GM20000 (cell line): ENCODE data around the gene ZMYM4.

Experiments used
- DNase-seq: peaks from one replicate; pipeline ENCODE4 v3.0.0; 2012; ENCODE audit warnings: low spot score
- CTCF ChIP-seq: IDR thresholded peaks from 2 replicates; pipeline ENCODE4 v1.5.1; 2012; ENCODE audit warnings: mild to moderate bottlenecking, control low read depth; ENCODE audit errors: extremely low read depth, missing control alignments

ZMYM4 gene

DNA sequence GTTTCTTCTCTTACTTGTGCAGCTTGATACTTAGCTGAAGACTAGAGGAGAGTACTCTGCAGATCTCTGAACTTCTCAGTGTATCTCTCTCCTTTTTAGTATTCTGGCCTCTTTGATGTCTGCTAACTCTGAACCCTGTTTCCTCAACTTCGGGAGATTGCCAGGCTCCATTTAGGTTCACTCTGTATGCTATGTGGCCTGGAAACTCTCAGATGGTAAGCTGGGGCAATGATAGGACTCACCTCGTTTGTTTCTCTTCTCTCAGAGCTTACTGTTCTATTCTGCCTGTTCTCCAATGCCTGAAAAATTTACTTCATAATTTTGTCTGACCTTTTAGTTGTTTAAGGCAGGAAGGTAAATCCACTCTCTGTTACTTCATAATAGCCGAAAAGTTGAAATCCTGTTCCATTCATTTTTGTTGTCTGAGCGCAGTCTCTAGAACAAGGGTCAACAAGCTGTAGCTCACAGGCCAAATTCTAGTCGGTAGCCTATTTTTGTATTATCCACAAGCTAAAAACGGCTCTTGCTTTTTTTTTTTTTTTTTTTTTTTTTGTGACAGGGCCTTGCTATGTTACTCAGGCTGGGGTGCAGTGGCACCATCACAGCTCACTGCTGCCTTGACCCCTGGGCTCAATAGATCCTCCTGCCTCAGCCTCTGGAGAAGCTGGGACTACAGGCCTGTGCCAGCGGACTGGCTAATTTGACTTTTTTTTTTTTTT, 33.3 kb downstream of the ZMYM4 start:
- no peak for TF ChIP-seq CTCF
- DNase-seq, result no peak

- DNase-seq, result no peak
- no peak for TF ChIP-seq CTCF
These were observed 36.9 kb downstream of the ZMYM4 start for GRCh38 chr1:35305383-35305782.

GRCh38 chr1:35315649-35316048, 47.1 kb downstream of the ZMYM4 start:
- no peak for DNase-seq
- TF ChIP-seq CTCF, result no peak

- no peak for DNase-seq
- no peak for TF ChIP-seq CTCF
These were observed 47.8 kb downstream of the ZMYM4 start for GRCh38 chr1:35316264-35316663.

DNA sequence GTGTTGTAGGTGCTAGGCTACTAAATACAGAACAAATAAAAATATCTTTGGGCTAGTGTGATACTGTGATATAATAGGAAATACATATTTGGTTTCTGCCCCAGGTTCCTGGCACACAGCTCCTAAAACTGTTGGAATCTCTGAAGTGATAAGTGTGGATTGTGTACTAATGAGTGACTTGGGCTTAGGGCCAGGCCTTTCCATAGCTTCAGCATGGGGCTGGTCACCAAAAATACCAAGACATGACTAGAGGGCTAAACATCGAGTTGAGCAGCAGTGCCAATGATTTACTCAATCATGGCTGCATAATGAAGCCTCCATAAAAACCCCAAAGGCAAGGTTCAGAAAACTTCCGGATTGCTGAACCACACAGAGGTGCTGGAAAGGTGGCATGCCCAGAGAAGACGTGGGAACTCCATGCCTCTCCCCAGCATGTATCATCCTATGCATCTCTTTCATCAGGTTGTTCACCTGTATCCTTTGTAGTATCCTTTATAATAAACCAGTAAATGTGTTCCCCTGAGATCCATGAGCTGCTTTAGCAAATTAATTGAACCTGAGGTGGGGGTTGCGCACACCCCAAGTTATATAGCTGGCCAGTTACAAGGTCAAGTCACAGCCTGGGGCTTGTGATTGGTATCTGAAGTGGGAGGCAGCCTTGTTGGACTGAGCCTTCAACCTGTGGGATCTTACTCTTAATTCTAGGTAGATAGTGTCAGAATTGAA, 51.6 kb downstream of the ZMYM4 start:
- no peak for TF ChIP-seq CTCF
- no peak for DNase-seq

DNA sequence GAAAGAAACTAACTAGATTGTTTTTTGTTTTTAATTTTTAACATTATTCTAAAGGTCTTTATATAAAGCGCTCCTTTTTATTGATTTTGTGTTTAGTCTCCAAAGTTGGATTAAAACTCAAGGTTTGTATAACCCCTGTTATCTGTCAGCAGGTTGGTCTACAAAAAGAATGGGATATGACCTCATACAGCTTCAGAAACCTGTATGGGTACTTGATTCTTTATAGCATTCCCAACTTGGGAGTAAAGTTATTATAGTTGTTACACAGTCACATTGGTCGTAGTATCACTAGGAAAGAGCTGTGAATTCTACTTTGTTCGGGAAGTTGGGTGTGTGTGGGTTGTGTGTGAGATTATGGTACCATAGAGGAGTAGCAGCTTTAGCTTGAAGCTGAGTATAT, 52.4 kb downstream of the ZMYM4 start:
- no peak for DNase-seq
- TF ChIP-seq CTCF, result no peak

- no peak for DNase-seq
- no peak for TF ChIP-seq CTCF
These were observed 56.0 kb downstream of the ZMYM4 start for GRCh38 chr1:35324486-35324885.
